HL-60 (cell line): ENCODE results near the gene TENM3.

Source experiments
- GABPA ChIP-seq: IDR thresholded peaks from 2 replicates; pipeline ENCODE4 v1.6.1; 2012; ENCODE audit warnings: low read depth
- POLR2AphosphoS5 ChIP-seq: IDR thresholded peaks from 2 replicates; pipeline ENCODE4 v1.6.1; 2012; ENCODE audit warnings: low read depth
- TF ChIP-seq, protein P1 (sequence below): IDR thresholded peaks from one replicate; pipeline ENCODE4 v1.5.1; 2011; ENCODE audit warnings: low read length, control low read depth, inconsistent platforms; ENCODE audit not compliant: insufficient read depth

DNA sequence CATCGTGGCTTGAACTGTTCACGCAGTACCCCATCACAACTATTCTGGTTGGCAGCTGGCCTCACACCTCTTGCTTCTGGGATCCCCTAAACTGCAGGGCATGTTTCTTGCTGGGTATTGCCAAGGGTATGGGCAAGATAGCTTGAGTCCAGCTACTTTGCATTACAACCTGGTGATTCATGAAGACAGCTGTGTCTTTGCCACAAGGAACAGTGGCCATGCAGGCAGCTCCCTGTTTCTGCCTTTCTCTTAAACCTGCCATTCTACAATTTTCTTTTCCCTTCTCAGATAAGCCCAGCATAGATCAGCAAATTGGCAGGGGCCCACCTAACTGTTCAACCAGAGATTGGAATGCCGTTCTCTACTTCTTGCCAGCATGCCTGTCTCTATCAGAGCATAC, 42.8 kb downstream of the TENM3 start:
- TF ChIP-seq, protein P1, sequence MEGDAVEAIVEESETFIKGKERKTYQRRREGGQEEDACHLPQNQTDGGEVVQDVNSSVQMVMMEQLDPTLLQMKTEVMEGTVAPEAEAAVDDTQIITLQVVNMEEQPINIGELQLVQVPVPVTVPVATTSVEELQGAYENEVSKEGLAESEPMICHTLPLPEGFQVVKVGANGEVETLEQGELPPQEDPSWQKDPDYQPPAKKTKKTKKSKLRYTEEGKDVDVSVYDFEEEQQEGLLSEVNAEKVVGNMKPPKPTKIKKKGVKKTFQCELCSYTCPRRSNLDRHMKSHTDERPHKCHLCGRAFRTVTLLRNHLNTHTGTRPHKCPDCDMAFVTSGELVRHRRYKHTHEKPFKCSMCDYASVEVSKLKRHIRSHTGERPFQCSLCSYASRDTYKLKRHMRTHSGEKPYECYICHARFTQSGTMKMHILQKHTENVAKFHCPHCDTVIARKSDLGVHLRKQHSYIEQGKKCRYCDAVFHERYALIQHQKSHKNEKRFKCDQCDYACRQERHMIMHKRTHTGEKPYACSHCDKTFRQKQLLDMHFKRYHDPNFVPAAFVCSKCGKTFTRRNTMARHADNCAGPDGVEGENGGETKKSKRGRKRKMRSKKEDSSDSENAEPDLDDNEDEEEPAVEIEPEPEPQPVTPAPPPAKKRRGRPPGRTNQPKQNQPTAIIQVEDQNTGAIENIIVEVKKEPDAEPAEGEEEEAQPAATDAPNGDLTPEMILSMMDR = no peak
- no peak for TF ChIP-seq GABPA
- no peak for TF ChIP-seq POLR2AphosphoS5
